ENCODE data around the gene SLC39A3. TPM values are rescaled to one million over a fixed set of nuclear protein-coding genes. Genes with fewer than 3 reads are reported as not detected.

The SLC39A3 gene
- total and polyA plus RNA-seq, 10 of the 15 experiments (the other 5 are each of a cell fraction or from before 2014, with no cell fraction given) = 0.63 to 67.1 (median 51.2) TPM

- POLR2A ChIA-PET = no interaction called here
- no TSS peak for BruUV-seq (replicated peaks)
- H3K27me3 ChIP-seq (replicated peaks in 1 of 2; ENCODE audit: control insufficient read depth in 2 of 2, insufficient read depth in 2 of 2, low read length in 1 of 2) = peaks cover 3 to 4% of the 10 kb centered on the region in 2 experiments; a peak in 1 of 4 replicates
- intact Hi-C loops (cut with micrococcal nuclease; ENCODE audit: unreplicated experiment) = no loop called here
- no peak overlapping the region for H2AFZ ChIP-seq (ENCODE audit: control insufficient read depth, low read depth, low read length)
- no peaks in the 10 kb centered on the region for H3K79me2 ChIP-seq (ENCODE audit: control insufficient read depth, insufficient read depth, low read length)
- RAD21 ChIA-PET (ENCODE audit: unreplicated experiment) = no interaction called here
- WGBS (ENCODE audit: insufficient coverage, insufficient replicate concordance, low lambda C conversion rate, missing lambda C conversion rate) = 5% methylated on average over 6 of the region's 7 CpGs
- CTCF ChIA-PET = no interaction called here
- H3K4me1 ChIP-seq (ENCODE audit: control insufficient read depth, insufficient read depth, low read length) = no peaks in the 10 kb centered on the region
- H3K9me3 ChIP-seq (replicated peaks; ENCODE audit: control insufficient read depth, insufficient read depth, low read length) = peaks cover 7% of the 10 kb centered on the region; the same call in 1 of the 3 replicates
- no peak overlapping the region for H3K9ac ChIP-seq (ENCODE audit: control insufficient read depth, insufficient read depth, low read length)
- ATAC-seq (no peak), FAIRE-seq (no peak), DNase-seq (ENCODE audit: low read depth, low spot score) (no peak)
- no peak overlapping the region for H3K4me3 ChIP-seq
- no peak overlapping the region for H3K27ac ChIP-seq (ENCODE audit: control insufficient read depth, insufficient read depth)
- H4K20me1 ChIP-seq (ENCODE audit: control insufficient read depth, insufficient read depth) = no peaks in the 10 kb centered on the region
- TF ChIP-seq IKZF2 (IDR thresholded peaks at IDR 0.05) = no peak
- TF ChIP-seq STAT1 (conservative IDR thresholded peaks at IDR 0.05) = no peak
- TF ChIP-seq ZBTB4 (CRISPR knock-in tag; IDR thresholded peaks at IDR 0.05) = no peak
- TF ChIP-seq SMAD5 (IDR thresholded peaks at IDR 0.05; ENCODE audit: low read depth) = no peak
- TF ChIP-seq SMAD1 (IDR thresholded peaks at IDR 0.05; ENCODE audit: low read depth, partially characterized antibody) = no peak
- TF ChIP-seq RCOR1 (conservative IDR thresholded peaks at IDR 0.05; ENCODE audit: low read depth, low read length) = no peak
- no peak for TF ChIP-seq ZZZ3 (IDR thresholded peaks at IDR 0.05; ENCODE audit: control insufficient read depth, insufficient read length, low read depth)
- TF ChIP-seq CREB1 (IDR thresholded peaks at IDR 0.05; ENCODE audit: low read depth) = no peak
- no peak for TF ChIP-seq CHD4 (IDR thresholded peaks at IDR 0.05)
- H3K36me3 ChIP-seq (ENCODE audit: control insufficient read depth in 2 of 2, insufficient read depth in 2 of 2, low read length in 1 of 2) = no peaks in the 10 kb centered on the region
- in situ Hi-C loops (cut with MboI) = no loop called here
- no peak overlapping the region for H3K4me2 ChIP-seq (ENCODE audit: control insufficient read depth, insufficient read depth)
- SMC1A ChIA-PET (ENCODE audit: uncharacterized antibody, unreplicated experiment) = no interaction called here
Measured at GRCh38 chr19:2719232-2719735, 20.5 kb downstream of the SLC39A3 start.

Data from GM12878 (cell line).